ENCODE results near the gene SORBS1.

The SORBS1 gene

DNA sequence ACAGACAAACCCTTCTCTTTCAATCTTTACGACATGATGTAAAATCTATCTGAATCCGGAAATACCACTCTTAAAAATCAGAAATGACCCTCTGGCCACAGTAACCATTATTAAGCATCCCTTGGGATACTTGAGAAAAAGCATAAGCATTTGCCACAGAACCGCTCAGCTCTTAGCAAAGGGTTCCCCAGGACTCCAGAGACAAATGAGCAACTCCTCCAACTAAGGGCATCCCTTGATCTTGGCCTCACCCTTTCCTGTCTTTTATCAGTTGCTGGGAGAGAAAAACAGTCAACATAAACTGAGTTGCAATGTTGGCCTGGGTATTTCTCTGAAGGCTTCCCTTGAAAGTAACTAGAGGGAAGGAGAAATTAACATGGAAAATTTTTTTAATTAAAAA lies 273.9 kb downstream of the SORBS1 start:
- DNase-seq, result no peak

DNA sequence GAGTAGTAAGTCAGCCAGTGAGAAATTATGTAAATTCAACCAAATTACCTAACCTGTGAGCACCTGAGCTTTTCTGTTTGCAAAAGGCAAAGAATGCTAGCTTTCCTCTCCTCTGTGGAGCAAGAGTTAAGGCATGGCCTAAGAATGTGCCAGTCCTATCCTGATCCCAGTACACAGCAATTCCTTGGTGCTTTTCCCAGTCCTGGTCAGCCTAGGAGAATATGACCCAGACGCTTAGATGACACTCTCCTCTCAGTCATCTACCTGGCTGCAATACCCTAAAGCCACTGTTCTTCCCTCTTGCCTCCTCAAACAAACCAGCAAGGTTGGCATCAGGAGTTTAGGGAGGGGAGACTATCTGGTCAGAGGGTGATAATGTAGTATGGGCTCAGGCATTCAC lies 274.5 kb downstream of the SORBS1 start:
- no peak for DNase-seq

DNA sequence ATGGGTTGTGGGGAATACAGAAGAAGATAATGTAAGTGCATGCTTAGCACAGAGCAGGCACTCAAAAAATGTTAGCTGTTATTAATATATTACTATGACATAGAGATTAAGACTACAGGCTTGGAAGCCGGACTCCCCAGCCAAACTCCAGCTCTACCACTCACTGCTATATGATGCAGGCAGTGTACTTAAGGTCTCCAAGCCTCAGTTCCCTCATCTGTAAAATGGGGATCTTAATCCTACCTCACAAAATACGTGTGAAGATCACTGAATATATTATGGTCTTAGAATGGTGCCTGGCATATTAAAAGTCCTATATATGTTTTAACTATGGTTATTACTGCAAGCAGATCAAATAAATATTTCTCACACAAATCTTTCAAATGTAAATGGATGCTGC lies 275.6 kb downstream of the SORBS1 start:
- no peak for DNase-seq

DNA sequence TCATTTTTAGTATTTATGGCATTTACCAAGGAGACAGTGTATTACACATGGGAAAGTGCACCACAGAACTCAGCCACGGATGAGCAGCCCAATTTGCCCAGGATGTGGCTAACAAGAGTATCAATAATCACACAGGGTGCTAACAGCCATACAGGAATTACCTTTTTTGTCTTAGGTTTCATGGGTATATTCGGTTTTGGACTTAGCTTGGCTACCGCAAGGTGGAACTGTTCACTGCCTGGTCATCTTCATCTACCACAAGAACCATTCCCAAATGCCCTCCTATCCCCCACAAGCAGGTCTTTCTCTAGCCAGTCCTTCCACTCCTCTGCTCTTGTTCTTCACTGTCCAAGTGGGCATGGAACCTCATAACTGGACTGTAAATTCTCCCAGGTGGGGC lies 276.4 kb downstream of the SORBS1 start:
- no peak for DNase-seq

DNA sequence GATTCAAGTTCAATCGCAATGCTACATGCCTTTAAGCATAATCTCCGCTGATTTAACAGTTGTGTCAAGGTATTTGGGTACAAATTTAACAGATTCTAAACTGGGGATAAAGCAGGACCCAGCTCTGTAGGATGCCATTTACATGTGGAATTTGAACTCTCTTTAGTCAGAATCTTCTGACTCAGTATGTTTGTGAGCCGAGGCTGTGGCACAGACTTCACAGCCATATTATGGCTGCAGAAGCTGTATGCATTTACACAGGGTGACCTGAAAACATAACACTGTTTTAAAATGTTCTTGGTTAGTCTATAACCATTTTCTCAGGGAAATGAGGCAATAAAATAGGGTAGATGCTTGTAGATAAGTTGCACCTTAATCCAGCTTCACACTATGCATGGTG lies 279.1 kb downstream of the SORBS1 start:
- no peak for DNase-seq

DNA sequence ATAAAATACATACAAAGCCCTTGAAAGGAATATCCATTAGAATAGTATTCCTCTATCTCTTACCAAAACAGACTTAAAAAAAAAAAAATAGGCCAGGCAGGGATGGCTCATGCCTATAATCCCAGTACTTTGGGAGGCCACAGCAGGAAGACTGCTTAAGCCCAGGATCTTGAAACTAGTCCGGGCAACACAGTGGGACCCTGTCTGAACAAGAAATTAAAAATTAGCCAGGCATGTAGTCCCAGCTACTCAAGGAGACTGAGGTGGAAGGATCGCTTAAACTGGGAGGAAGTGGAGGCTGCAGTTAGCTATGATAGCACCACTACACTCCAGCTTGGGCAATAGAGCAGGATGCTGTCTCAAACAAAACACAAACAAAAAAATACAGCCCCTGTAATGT lies 280.0 kb downstream of the SORBS1 start:
- DNase-seq, result no peak

DNA sequence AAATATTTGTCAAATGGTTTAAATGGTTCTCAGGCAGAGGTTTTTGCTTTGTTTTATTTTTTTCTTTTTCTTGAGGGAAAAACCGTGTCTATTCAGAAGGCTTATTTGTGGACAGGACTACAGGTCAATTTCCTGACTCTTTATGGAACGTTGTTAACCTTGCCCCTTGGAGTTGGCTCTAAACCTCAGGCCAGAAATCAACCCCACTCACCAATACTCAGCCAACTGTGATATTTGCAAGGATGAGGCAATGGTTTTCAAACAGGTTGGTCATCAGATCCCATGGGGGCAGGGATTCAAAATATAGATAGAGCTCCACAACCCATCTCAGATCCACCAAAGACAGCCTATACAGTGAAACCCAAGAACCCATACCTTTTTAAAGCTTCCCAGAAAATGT lies 280.5 kb downstream of the SORBS1 start:
- DNase-seq, result no peak

DNA sequence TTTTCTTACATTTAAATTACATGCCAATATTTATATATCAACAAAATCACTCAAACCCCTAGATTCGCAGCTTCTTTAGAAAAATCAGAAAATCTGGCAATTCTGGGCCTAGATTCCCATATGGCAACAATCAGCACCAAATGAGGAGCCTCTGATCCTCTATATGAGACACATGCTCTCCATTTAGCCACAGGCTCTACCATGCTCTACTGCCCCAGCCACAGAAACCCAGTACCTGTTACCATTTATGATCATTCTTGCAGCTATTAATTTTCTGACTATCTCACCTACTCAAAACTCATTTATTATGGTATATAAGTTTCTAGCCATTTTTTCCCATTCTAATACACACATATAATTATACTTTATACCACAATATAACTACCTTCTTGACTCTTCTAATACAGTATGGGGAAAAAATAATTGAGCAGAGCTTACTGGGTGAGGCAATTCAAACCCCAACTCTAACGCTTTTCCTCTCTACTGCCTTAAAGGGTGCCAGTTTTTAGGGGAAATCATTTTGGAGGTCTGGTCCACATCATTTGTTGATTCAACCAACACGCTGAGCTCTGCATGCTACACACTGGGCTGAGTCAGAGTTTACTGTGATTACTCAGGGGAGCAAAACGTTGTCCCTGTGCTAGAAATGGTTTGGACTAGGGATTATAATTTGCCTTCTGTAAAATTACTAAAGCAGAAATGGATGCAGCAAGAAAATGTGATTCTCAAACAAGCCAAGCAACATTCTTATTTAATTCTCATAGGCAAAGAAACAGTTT lies 281.9 kb downstream of the SORBS1 start:
- peak; percentile 53 for DNase-seq

DNA sequence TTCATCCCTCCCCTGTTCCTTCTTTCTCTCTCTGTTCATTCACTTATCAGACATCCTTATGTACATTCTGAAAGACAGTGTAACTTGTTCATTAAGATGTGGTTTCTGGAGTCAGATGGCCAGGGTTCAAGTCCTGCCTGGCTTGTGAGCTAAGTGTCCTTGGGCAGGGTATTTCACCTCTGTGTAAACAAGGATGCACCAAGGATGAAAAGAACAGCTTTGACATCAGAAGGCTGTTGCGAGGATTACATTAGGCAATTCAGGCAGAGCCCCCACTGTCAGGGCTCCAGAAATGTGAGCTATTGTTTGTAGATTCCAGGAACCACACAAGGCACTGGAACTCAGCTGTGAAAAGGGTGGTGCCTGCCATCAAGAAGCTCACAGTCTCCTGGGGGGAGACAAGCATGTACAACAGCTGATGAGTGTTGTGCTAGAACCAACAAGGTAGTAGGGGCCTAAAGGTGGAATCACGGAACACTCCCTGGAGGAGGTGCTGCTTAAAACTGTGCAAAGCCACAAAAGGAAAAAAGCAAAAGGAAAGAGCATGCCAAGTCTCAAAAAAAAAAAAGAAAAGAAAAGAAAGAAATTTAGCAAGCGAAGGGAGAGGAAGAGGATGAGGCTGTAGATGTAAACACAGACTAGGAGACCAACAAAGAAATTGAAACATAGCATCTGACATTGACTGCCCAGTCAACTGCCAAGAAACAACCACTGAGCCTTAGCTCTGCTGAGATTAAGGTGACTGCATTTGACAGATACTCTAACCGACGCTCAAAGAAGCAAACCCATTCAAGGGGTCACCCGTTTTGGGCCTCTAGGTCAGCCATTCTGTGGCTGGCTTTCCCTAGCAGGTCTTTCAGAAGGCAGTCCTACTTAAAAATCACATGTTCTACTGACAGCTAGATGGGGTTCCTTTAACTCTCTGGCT lies 282.8 kb downstream of the SORBS1 start:
- peak; percentile 47 for DNase-seq

DNA sequence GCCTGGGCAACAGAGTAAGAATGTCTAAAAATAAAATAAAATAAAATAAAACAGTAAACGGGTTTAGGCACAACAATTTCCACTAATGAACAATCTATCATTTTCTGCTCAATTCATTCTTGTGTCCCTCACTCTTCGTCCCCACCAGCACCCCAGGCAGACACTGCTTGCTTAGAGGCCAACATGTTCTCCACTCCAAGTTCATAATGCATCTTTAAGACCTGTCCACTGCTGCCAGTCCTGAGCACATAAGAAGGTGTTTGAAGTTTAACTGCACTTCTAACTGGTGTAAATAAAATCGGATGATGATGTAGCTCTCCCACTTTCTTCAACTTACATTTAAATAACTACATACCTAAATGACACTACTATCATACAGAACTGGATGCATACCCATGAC lies 283.6 kb downstream of the SORBS1 start:
- no peak for DNase-seq

DNA sequence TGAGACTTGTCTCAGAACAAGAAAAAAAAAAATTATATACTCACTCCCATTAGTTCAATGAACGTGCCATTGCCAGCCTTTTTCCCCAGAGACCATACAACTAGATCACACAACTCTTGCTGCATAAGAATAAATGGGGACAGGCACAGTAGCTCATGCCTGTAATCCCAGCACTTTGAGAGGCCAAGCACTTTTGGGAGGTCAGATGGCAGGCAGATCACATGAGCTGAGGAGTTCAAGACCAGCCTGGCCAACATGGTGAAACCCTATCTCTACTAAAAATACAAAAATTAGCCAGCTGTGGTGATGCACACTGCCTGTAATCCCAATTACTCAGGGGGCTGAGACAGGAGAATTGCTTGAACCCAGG lies 284.0 kb downstream of the SORBS1 start:
- DNase-seq, result no peak

DNA sequence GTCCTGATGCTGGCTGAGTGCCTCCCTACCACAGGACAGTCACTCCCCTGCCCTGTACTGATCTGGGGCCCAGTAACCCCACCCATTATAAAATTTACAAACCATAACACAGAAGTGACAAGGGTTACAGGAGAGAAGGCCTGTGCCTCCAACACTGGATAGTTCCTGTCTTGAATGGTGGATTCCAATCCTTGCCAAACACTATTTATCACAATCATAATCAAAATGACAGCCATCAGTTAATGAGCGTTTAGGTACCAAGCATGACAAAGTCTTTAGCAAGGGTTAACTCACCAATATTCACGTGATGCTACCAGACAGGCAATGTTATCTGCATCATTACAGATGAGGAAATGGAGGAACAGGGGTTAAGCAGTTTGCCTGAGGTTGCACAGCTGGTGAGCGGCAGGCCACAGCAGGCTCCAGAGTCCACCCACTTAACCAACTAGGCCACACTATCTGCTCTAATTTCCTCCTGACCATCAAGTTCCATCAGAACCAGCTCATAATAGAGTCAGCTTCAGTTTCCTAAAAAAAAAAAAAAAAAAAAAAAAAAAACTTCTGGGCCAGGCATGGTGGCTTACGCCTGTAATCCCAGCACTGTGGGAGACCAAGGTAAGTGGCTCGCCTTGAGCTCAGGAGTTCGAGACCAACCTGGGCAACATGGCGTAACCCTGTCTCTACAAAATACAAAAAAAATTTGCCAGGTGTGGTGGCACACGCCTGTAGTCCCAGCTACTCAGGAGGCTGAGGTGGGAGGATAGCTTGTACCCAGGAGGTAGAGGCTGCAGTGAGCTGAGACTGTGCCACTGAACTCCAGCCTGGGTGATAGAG lies 284.6 kb downstream of the SORBS1 start:
- no peak for DNase-seq

DNA sequence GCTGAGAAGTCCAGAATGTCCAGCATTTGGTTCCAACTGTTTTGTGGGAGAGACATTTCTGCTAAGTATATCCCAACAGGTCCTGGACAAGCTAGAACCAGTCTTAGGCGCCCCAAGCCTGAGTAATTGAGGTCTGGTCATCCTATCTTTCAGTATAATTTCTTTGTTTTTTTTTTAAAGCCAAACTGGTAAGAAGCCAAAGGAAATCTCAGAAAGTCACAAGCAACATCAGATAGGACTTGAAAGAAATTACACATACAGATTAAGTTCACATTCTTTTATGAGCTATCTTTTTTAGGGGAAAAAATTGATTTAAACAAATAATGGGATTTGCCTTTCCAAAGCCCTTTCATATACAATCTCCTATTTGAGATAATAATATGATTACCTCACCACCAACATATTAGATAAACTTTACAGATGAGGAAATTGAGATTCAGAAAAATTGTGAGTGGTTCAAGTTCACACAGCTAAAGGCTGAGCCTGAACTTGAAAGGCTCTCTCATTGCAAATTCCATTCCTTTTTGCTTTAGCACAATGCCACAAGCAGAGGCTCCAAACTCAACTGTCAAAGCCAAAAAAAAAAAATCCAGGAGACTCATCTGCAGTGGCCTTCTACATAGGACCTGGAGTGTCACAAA lies 285.3 kb downstream of the SORBS1 start:
- DNase-seq, result peak; percentile 24

DNA sequence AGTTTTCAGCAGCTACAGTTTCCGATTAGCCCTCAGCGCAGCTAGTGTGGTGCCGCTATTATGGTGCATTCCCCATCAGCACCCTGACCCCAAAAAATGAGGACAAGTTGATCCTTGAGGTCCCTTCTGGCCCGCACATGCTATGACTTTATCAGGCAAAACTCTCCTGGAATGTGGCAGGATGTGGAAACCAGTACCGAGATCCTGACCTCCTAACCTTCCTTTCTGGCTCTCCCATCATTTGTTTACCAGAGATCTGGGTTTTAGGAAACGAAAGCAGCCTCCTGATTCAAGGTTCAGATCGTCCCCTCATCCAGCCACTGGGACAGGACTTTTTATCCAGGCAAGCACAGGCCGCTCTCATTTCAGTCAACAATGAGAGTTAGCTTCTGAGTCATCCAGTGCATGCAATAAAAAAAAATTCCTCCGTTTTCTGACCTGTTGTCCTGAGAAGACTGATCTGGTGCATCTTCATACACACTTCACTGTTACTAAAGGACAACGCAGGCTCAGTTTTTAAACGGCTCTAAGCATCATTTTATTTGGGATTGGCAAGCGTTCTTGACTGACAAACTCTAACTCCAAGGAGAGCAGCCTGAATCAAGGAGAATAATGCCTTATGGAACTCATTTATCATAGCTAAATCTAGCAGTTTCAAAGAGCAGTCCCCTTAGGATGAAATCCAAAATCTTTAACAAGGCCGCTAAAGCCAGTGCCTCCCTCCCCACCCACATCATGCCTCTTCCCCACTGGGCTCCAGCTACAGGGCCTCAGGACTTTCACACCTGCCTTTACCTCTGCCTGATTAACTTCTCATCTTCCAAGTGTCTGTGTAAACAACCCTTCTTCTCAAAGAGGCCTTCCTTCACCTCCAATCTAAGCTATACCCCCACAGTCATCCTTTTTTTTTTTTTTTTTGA lies 287.5 kb downstream of the SORBS1 start:
- peak; percentile 66 for DNase-seq

DNA sequence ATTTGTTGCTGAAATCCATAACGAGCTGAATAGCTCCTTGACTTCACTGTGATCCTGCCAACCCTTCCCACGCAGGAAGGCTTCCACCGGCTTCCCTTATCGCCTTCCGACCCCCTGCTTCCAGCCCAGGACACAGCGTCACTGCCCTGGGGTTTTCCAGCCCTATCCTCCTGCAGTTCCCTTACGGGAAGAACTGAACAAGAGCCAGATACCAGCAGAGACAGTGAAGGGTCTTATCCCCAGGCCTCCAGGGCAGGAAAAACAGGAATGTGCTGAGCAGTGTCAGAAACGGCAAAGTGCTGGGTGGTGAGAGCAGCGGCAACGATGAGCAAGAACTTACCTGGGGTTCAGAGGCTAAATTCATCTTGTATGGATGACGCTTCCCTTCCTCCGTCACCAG lies 292.7 kb downstream of the SORBS1 start:
- DNase-seq, result peak; percentile 34

DNA sequence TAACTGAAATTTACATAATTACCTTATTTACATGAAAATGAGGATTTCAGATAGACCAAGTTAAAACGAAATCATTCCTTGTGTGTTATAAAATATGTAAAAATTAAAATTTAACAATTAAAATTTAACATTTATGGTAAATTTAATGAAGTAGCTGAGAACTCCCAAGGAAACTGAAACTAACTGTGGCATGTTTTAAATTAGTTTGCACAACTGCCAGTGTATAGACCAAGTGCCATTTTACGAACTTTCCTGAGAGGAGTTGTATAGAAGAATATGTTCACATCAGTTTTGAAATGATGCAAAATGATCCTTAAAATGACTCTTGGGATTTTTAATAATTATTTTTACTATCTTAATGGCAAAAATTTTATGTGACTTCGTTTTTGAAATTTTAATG lies 293.9 kb downstream of the SORBS1 start:
- DNase-seq, result no peak

DNA sequence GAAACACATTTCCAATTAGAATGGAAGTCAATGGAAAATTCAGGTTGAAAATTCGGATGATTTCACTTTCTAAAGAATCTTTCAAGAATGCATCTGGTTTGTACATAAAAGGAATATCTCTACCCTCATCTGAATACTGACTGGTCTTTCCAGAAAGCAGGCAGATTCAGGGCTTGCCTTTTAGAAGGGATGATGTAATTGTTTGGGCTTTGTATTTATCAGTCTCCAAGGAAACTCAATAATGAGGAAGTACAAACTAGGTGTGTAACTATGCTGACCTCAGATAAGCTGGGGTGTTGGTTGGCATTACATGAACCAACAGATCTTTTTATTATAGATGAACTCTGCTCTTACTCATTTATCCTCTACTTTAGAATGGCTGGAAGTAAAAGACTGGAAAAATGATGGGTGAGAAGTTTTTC lies 294.5 kb downstream of the SORBS1 start:
- DNase-seq, result peak; percentile 76

DNA sequence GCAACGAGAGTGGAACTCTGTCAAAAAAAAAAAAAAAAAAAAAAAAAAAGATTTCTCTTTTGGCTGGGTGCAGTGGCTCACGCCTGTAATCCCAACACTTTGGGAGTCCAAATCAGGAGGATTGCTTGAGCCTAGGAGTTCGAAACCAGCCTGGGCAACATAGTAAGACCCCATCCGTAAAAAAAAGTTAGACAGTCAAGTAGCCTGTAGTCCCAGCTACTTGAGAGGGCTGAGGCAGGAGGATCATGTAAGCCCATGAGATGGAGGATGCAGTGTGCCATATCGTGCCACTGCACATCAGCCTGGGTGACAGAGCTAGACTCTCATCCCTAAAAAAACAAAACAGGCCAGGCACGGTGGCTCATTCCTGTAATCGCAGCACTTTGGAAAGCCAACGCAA lies 295.6 kb downstream of the SORBS1 start:
- no peak for DNase-seq

DNA sequence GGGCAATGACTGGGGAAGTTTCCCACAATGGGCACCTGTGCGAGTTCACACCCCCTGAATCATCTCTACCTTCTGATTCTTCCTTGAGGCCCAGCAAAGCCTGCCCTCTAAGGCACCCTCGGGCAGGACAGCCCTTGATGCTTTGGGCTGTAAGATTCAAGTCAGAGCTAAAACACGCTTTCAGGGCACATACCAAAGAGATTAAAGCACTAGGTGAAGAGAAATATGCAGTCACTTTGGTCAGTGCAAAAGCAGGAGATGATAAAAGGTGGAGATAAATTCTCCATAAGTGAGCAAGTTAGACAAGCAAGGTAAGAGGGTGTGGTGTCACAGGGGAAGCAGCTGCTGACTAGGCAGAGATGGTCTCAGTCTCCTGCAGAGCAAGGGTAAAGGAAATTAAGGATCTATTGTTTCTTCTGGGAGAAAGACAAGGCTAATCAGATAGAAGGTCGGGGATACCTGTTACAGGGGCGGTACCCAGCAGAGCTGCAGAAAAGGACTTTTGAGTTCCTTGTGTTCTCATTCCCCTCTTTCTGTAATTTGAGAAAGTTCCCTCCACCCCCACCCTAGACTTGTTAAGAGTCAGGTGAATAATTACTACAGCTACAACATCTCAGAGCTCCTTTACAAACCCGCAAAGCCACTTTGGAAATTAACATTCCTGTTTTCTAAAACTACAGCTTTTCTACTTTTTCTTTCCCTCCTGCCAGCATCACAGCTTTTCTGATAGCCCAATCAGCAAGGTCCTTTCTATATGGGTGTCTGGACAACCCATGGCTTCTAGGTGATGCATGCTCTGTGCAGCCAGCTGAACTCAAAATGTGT lies 296.7 kb downstream of the SORBS1 start:
- no peak for DNase-seq

DNA sequence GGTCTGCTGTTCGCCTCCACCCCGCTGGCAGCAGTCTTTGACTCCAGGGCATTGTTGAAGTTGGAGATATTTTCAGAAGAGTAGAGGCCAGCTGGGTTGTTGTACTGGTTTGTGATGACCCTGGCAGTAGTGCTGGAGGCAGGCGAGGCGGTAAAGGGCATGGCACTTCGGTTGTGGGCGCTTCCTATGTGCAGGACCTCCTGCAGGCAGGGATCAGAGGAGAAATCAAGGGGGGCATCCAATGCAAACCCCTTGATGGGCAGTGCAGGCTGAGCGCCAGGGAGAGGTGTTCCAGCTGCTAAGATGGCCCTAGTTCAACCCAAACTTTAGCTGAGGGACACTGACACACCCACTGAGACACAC lies 297.3 kb downstream of the SORBS1 start:
- no peak for DNase-seq
